Endothelial cell of umbilical vein (primary cell): ENCODE measurements around the gene PSAP. TPM values are rescaled to one million over a fixed set of nuclear protein-coding genes. Genes with fewer than 3 reads are reported as not detected.

Source experiments
- BruUV-seq: library from RNA; stranded (reverse); fragments of 400-500 nt; replicated peaks from 2 replicates; lab custom pipeline; 2021; lab: Mats Ljungman, UMichigan
- CTCF ChIA-PET: fragments of 300-600, 350-600 bp; sonication (Branson Sonifier 250); formaldehyde crosslinking; loops from one replicate; lab custom pipeline; 2021; ENCODE audit warnings: antibody characterized with exemption, inconsistent platforms; lab: Charles Lee
- POLR2A ChIA-PET: fragments of 300-600, 350-600 bp; sonication (Branson Sonifier 250); formaldehyde crosslinking; loops from one replicate; lab custom pipeline; 2021; ENCODE audit warnings: antibody characterized with exemption, inconsistent platforms; lab: Charles Lee
- DNase-seq: peaks from one replicate; pipeline ENCODE4 v3.0.0-alpha.2; 2011; ENCODE audit warnings: low read depth, low spot score
- FAIRE-seq: peaks from 2 replicates; lab custom pipeline; 2011; peaks lifted over from hg19 to GRCh38; lab: Jason Lieb, UNC
- H2AFZ ChIP-seq: 2 replicates; pipeline ENCODE4 v1.6.0; 2012; ENCODE audit warnings: low read depth, low read length, control low read depth, inconsistent platforms
- H3K27ac ChIP-seq: 2 replicates; pipeline ENCODE4 v1.5.1; 2011; ENCODE audit warnings: low read depth, mild to moderate bottlenecking, control low read depth, low read length, moderate library complexity; ENCODE audit not compliant: insufficient read depth
- H3K27me3 ChIP-seq, 2 experiments: 2 replicates each; pipeline versions ENCODE4 v1.6.0 to v1.6.1; 2011; ENCODE audit warnings: low read length in 2 of 2, mixed read lengths in 1 of 2; ENCODE audit not compliant: control insufficient read depth in 2 of 2, insufficient read depth in 2 of 2
- H3K36me3 ChIP-seq, 2 experiments: 2 replicates in 1 of 2; 3 replicates in 1 of 2; pipeline ENCODE4 v1.5.1; 2011; ENCODE audit warnings: low read length in 2 of 2, mild to moderate bottlenecking in 1 of 2, moderate library complexity in 1 of 2; ENCODE audit not compliant: control insufficient read depth in 2 of 2, insufficient read depth in 2 of 2; ENCODE audit errors: extremely low read depth in 1 of 2
- H3K4me1 ChIP-seq: 3 replicates; pipeline ENCODE4 v1.5.1; 2011; ENCODE audit warnings: mild to moderate bottlenecking, low read length; ENCODE audit not compliant: control insufficient read depth, insufficient read depth; ENCODE audit errors: extremely low read depth
- H3K4me2 ChIP-seq: 2 replicates; pipeline ENCODE4 v1.6.1; 2011; ENCODE audit warnings: low read length, control low read depth, mixed read lengths; ENCODE audit not compliant: insufficient read depth
- H3K4me3 ChIP-seq, 3 experiments: fragments of 200-600 bp in 1 of 3; sonication (generic), shearing (Covaris generic) in 1 of 3; replicated peaks in 1 of 3; 2 replicates each; pipeline ENCODE4 v1.5.1; 2011 to 2016; ENCODE audit warnings: control low read depth in 3 of 3, low read length in 3 of 3, mild to moderate bottlenecking in 2 of 3, inconsistent platforms in 1 of 3, low read depth in 1 of 3, moderate library complexity in 1 of 3; ENCODE audit not compliant: insufficient read depth in 1 of 3
- H3K79me2 ChIP-seq: 2 replicates; pipeline ENCODE4 v1.6.0; 2012; ENCODE audit warnings: low read length, inconsistent platforms; ENCODE audit not compliant: control insufficient read depth, insufficient read depth
- H3K9ac ChIP-seq: replicated peaks from 2 replicates; pipeline ENCODE3; 2011; ENCODE audit warnings: low read length, control low read depth; ENCODE audit not compliant: insufficient read depth; ENCODE audit errors: extremely low read depth
- H3K9me1 ChIP-seq: replicated peaks from 3 replicates; pipeline ENCODE4 v1.6.0; 2011; ENCODE audit warnings: mild to moderate bottlenecking, low read length; ENCODE audit not compliant: control insufficient read depth, insufficient read depth; ENCODE audit errors: extremely low read depth
- H3K9me3 ChIP-seq: replicated peaks from 2 replicates; pipeline ENCODE4 v1.5.1; 2012; ENCODE audit warnings: low read length, inconsistent platforms; ENCODE audit not compliant: control insufficient read depth, insufficient read depth
- H4K20me1 ChIP-seq: replicated peaks from 2 replicates; pipeline ENCODE3; 2011; ENCODE audit warnings: mild to moderate bottlenecking, low read length; ENCODE audit not compliant: control insufficient read depth, insufficient read depth; ENCODE audit errors: extremely low read depth
- CTCF ChIP-seq, 2 donors: IDR thresholded peaks; 1 replicate in 1 of 2; 2 replicates in 1 of 2; pipeline ENCODE4 v1.5.1; 2011; ENCODE audit warnings: low read length in 2 of 2, mild to moderate bottlenecking in 2 of 2, moderate library complexity in 2 of 2, control low read depth in 1 of 2, inconsistent platforms in 1 of 2, low read depth in 1 of 2; ENCODE audit not compliant: insufficient read depth in 1 of 2; ENCODE audit errors: extremely low read depth in 1 of 2
- EZH2 ChIP-seq: IDR thresholded peaks from 2 replicates; pipeline ENCODE4 v1.6.1; 2012; ENCODE audit warnings: borderline replicate concordance, low read depth, mild to moderate bottlenecking, moderate library complexity, low read length, inconsistent platforms; ENCODE audit not compliant: severe bottlenecking
- FOS ChIP-seq: IDR thresholded peaks from 2 replicates; pipeline ENCODE4 v1.6.1; 2011; ENCODE audit warnings: mild to moderate bottlenecking, low read length, moderate library complexity, borderline replicate concordance; ENCODE audit not compliant: insufficient read depth
- GATA2 ChIP-seq: IDR thresholded peaks from 2 replicates; pipeline ENCODE4 v1.7.0; 2011; ENCODE audit warnings: low read depth, mild to moderate bottlenecking, moderate library complexity, mixed read lengths, low read length; ENCODE audit not compliant: insufficient read length, insufficient read depth
- JUN ChIP-seq: IDR thresholded peaks from 2 replicates; pipeline ENCODE4 v1.6.1; 2011; ENCODE audit warnings: borderline replicate concordance, low read depth; ENCODE audit not compliant: insufficient read length, insufficient read depth
- MYC ChIP-seq: IDR thresholded peaks from one replicate; pipeline ENCODE4 v1.6.1; 2011; ENCODE audit warnings: mild to moderate bottlenecking, low read depth, low read length
- POLR2A ChIP-seq: IDR thresholded peaks from 2 replicates; pipeline ENCODE4 v1.6.1; 2012; ENCODE audit warnings: low read depth, mild to moderate bottlenecking, control low read depth, low read length
- POLR2AphosphoS5 ChIP-seq: IDR thresholded peaks from 2 replicates; pipeline ENCODE4 v1.6.1; 2012; ENCODE audit warnings: low read depth, mild to moderate bottlenecking, control low read depth, low read length, moderate library complexity; ENCODE audit not compliant: insufficient read depth
- dilution Hi-C: fragments of 300-500 bp; cut with MboI; formaldehyde crosslinking; loops from one replicate; pipeline ENCODE4 v1.15.0; 2019; ENCODE audit warnings: low sequenced_read_pairs; ENCODE audit not compliant: extremely low pct_ligation_motif_present
- intact Hi-C: fragments of 100-400 bp; cut with micrococcal nuclease; formaldehyde crosslinking; loops from one replicate; pipeline ENCODE4 v1.10.0; 2022
- polyA plus RNA-seq, 4 experiments: library from polyadenylated mRNA; depleted of rRNA in 3 of 4; stranded (reverse) in 3 of 4; unstranded in 1 of 4; fragments of >200 nt; gene quantifications; 2 replicates each; pipeline versions ENCODE4 v1.2.1 to v1.2.3, GENCODE V29; 2011 to 2012; ENCODE audit warnings: missing spikeins in 1 of 4
- total RNA-seq: library from RNA; stranded (reverse); gene quantifications from 2 replicates; pipeline ENCODE4 v1.2.3, GENCODE V29; 2021
- TF ChIP-seq, protein P1 (sequence below): IDR thresholded peaks from 2 replicates; pipeline ENCODE4 v1.6.1; 2011; ENCODE audit not compliant: insufficient read depth, insufficient read length

PSAP gene
- total and polyA plus RNA-seq, 2 donors (not counting 3 experiments of a cell fraction or from before 2014, with no cell fraction given) = 644 to 1,476 TPM

- no peaks in the 10 kb centered on the region for H3K9me3 ChIP-seq
- peaks cover 96% of the 10 kb centered on the region for H3K79me2 ChIP-seq
- DNase-seq = no peak
- H3K9me1 ChIP-seq = no peaks in the 10 kb centered on the region
- no peak overlapping the region for H3K4me2 ChIP-seq
- no peaks in the 10 kb centered on the region for H3K27me3 ChIP-seq
- TF ChIP-seq, protein P1, sequence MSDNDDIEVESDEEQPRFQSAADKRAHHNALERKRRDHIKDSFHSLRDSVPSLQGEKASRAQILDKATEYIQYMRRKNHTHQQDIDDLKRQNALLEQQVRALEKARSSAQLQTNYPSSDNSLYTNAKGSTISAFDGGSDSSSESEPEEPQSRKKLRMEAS = no peak
- no peak for TF ChIP-seq JUN
- TF ChIP-seq MYC = no peak
- TF ChIP-seq POLR2AphosphoS5 = no peak
- no peak for TF ChIP-seq CTCF (IDR thresholded peaks at IDR 0.05; ENCODE audit: extremely low read depth in 1 of 2, insufficient read depth in 1 of 2, low read depth in 1 of 2, low read length in 2 of 2)
- TF ChIP-seq GATA2 = no peak
- TF ChIP-seq EZH2 = no peak
- no peak for TF ChIP-seq POLR2A
- no peak for TF ChIP-seq FOS
- POLR2A ChIA-PET = interaction anchor here (0.5 kb wide), 1 partner anchor 27 kb away, joined by 7 read pairs; no protein-coding TSS in a partner anchor
- CTCF ChIA-PET = interaction anchor here (3.8 kb wide), 1 partner anchor 52 kb away, joined by 25 read pairs; no protein-coding TSS in a partner anchor
- dilution Hi-C loops (no loop called here), intact Hi-C loops (no loop called here)
- H3K4me3 ChIP-seq = no peak overlapping the region
- H2AFZ ChIP-seq = no peak overlapping the region
- FAIRE-seq = no peak
- H4K20me1 ChIP-seq = peaks cover 17% of the 10 kb centered on the region
- no TSS peak for BruUV-seq
- H3K27ac ChIP-seq = no peak overlapping the region
- H3K4me1 ChIP-seq = peaks cover 23% of the 10 kb centered on the region
- H3K36me3 ChIP-seq = no peaks in the 10 kb centered on the region
- H3K9ac ChIP-seq = no peak overlapping the region
Observed at GRCh38 chr10:71844695-71845094, 6.4 kb downstream of the PSAP start.
